H1 (cell line): ENCODE measurements around the gene SIT1. TPM values are rescaled to one million over a fixed set of nuclear protein-coding genes. Genes with fewer than 3 reads are reported as not detected.

ENCODE experiments used
- CBX5 ChIP-seq: fragments of 300-800, 300-1000 bp; sonication (generic); IDR thresholded peaks from 2 replicates; pipeline ENCODE4 v1.7.1; 2016; ENCODE audit warnings: antibody characterized with exemption, low read length, low read depth
- CBX8 ChIP-seq: fragments of 300-800, 300-1000 bp; sonication (generic); IDR thresholded peaks from 2 replicates; pipeline ENCODE4 v1.7.1; 2016; ENCODE audit warnings: low read depth, low read length, borderline replicate concordance
- CHD1 ChIP-seq: IDR thresholded peaks from 2 replicates; pipeline ENCODE4 v1.6.1; 2012; ENCODE audit warnings: low read depth, low read length, improper control_type of control experiment
- EZH2 ChIP-seq: fragments of 200-600 bp; sonication (generic); IDR thresholded peaks from 2 replicates; pipeline ENCODE4 v1.7.1; 2012; ENCODE audit warnings: low read depth, mild to moderate bottlenecking, moderate library complexity, low read length, inconsistent platforms; ENCODE audit not compliant: severe bottlenecking
- polyA plus RNA-seq, 7 experiments: library from polyadenylated mRNA; depleted of rRNA in 3 of 7; stranded (reverse) in 5 of 7; unstranded in 2 of 7; fragments of >200 nt in 5 of 7; fragments of 200-250 nt in 2 of 7; gene quantifications; 1 replicate in 5 of 7; 2 replicates in 1 of 7; 4 replicates in 1 of 7; pipeline versions ENCODE4 v1.2.1 to v1.2.3, GENCODE V29; 2011 to 2013; ENCODE audit warnings: missing spikeins in 2 of 7, mixed read lengths in 2 of 7
- total RNA-seq: library from RNA; stranded (reverse); fragmentation: NEBNext Ultra II Directional; extraction: Animal tissue kit (Norgen Biotek cat#: 25700); gene quantifications from 2 replicates; pipeline ENCODE4 v1.2.1, GENCODE V29; 2021

Gene SIT1
- total and polyA plus RNA-seq, 2 of the 8 experiments (the other 6 are each of a cell fraction or from before 2014, with no cell fraction given), result 8.2 to 12.8 TPM

DNA sequence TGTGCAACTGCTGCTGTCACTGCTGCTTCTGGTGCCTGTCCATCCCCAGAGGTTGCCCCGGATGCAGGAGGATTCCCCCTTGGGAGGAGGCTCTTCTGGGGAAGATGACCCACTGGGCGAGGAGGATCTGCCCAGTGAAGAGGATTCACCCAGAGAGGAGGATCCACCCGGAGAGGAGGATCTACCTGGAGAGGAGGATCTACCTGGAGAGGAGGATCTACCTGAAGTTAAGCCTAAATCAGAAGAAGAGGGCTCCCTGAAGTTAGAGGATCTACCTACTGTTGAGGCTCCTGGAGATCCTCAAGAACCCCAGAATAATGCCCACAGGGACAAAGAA, 23.3 kb upstream of the SIT1 start (continued):
- TF ChIP-seq CHD1 (no peak), CBX8 (no peak), CBX5 (no peak), EZH2 (no peak)
